Stimulated activated CD4-positive, alpha-beta T cell treated with anti-CD3 and anti-CD28 coated beads, Interleukin-1b, Interleukin-23, amount 100 ng/mL, for 1 hour (primary cell): Measurements from ENCODE around the gene IFI27L1.
"Not testable (repeated sequence)": the region's sequence is repeated elsewhere in the genome, so short reads cannot be mapped to it uniquely, and the experiment has no call there.

Source experiments
- DNase-seq, 2 donors: peaks; one replicate each; pipeline ENCODE4 v3.0.0-alpha.2; 2020; ENCODE audit warnings: low read depth in 2 of 2

IFI27L1 gene

DNA sequence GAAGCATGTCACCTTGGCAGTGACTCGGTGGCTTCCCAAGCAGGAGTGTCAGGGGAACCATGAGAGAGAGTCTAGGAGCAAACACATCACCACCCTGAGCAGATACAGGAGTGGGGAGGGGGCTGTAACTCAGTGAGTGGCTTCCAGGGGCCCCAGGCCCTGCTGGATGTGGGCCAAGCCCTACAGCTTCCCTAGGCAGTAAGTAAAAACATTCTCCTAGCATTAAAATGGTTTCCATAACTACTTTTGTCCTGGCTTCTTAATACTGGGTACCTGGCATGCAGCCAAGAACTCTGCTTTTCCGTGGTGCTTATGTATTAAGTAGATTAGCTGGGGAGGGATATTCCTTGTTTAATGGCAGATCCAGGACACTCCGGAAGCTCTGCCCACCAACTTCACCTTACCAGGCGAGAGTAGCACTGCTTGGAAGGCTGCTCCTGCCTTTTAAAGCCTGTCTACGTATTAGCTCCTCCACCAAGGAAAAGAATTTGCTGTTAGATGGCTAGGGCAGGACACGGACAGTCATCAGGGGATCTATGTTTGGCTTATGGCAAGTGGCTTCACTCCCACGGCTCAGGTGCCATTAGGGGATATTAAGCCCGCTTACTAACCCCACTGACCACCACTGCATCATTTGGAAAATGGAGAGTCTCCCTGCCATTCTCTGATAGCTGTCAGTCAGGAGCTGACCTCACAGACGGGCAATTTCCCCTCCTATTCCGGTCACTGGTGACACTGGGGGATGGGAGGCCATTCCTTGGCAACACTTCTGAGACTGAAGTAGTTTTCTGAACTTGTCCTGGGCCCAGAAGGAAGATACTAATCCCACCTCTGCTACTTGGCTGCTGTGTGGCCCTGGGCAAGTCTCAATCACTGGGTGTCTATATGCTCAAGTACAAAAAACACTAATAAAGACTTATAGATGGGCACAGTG lies 32.2 kb upstream of the IFI27L1 start:
- no peak for DNase-seq

DNA sequence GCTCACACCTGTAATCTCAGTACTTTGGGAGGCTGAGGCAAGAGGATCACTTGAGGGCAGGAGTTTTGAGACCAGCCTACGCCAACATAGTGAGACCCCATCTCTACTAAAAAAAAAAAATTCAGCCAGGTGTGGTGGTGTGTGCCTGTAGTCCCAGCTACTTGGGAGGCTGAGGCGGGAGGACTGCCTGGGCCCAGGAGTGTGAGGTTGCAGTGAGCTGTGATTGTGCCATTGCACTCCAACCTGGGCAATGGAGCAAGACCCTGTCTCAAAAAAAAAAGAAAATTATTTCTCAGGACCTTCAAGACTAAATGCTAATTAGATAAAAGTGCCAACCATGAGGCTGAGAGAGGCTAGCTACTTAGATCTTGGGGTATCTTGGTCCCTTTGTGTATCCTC lies 31.5 kb upstream of the IFI27L1 start:
- no peak for DNase-seq

- DNase-seq, result no peak
Observed at GRCh38 chr14:94050231-94050880, 30.8 kb upstream of the IFI27L1 start.

DNA sequence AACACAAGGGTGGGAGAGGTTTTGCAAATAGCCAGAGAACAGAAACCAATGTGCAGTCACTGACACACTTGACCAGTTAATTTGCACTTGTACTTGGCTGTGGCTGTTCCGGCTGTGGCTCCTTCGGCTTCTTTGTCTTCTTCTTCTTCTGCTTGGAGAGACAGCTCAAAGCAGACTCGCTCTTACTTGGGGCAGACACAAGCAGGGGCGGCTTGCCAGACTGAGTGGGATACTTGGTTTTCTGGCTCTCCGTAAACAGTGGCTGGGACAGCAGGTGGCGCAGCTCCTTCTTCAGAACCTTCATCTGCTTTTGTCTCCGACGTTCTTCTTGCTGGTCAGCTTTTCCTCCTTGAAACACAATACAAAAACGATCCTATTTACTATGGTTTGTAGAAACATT lies 30.0 kb upstream of the IFI27L1 start:
- DNase-seq, result no peak

DNA sequence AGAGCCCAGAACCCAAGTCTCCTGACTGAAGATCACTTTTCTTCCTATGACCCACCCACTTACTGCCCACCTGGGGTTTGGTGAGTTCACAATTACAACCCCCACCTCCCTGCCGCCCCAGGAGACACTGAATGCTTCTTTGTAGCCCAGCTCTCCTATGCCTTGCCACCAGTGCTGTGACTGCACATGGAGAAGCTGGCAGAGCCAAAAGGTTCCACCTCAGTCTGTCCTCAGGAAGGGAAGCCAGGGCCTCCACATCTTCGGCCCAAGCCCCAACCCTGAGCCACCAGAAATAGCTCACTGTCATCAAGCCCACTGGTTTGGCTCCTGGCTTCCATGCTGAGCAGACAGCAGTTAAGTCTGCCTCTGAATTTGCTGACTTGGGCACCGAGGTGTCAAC lies 29.3 kb upstream of the IFI27L1 start:
- DNase-seq, result no peak

DNA sequence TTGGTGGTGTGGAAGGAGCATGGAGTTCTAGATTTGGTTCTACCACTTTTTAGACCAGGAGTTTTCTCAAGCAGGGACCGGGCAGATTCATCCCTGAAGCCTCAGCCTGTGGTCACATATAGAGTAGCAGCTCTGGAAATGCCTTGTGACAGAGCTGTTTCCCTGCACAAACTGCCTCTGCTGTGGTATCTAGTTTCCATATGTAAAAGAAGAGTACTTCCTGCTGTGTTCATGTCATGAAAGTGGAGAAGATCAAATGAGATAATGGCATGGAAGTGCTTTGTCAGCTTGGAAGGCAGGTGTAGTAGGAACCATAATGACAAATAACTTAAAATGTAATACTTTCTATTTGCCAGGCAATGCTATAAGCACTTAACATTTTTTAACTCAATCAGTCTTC lies 28.9 kb upstream of the IFI27L1 start:
- no peak for DNase-seq

DNA sequence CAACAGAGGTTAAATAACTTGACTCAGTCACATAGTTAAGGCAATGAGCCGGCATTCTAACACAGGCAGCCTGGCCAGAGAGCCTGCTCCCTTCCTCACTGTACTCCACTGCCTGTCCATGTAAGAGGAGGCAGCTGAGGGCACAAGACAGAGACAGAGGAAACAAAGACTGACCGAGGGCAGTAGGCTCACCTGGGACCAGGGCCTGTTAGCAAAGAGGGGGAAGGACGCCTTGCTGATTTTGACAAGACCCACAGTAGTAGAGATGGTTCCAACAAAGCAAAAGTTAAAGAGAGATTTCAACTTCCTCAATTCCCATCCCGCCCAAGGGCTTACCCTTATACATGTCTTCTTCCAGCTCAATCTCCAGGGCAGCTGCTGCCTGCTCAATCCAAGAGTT lies 28.4 kb upstream of the IFI27L1 start:
- DNase-seq, result no peak

- no peak for DNase-seq
Observed at GRCh38 chr14:94054401-94054800, 26.7 kb upstream of the IFI27L1 start.

GRCh38 chr14:94054936-94055335 lies 26.2 kb upstream of the IFI27L1 start:
- DNase-seq, result no peak

DNA sequence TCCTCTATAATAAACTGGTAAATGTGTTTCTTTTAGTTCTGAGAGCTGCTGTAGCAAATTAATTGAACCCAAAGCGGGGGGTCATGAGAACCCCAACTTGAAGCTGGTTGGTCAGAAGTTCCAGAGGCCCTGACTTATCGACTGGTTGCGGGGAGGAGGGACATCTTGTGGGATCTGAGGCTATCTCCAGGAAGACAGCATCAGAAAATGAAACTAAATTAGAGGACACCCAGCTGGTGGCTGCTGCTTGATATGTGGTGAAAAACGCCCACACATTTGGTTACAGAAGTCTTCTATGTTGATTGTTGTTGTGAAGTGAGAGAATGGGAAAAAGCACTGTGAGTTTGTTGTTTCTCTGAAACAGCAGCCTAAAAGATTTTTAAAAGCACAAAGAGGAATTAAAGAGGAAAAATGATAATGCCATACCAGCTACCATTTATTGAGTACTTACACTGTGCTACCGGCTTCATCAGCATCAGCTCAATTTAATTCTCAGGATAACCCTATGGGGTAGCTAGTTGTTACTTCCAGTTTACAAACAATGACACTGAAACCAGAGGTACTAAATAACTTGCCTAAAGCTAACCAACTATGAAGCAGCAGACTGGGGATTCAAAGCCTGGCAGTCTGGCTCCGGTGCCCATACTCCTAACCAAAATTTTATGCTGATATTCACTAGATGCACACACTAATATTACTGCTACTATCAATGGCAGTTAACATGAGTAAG lies 24.4 kb upstream of the IFI27L1 start:
- DNase-seq, result no peak

DNA sequence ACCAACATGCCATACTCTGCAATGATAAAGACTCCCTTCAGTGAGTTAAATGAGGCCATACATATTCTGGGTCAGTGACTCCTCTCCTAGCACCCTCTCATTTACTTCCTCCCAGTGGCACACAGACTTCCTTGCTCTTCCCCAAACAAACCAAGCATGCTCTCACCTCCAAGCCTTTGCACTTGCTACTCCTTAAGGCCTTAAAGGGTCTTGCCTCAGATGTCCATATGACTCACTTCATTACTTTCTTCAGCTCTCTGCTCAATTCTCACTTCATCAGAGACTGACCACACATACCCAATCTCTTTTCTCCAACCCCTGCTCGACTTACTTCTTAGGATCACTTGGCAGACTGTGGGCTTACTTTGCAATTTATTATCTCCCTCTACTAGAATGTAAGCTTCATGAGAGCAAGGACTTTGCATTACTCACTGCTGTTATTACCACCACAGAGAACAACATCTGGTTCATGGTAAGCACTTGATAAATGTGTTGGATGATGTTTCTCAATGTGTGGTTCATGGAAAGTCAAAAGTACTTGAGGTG lies 22.9 kb upstream of the IFI27L1 start:
- no peak for DNase-seq

GRCh38 chr14:94058674-94059138 lies 22.4 kb upstream of the IFI27L1 start:
- DNase-seq, result no peak

DNA sequence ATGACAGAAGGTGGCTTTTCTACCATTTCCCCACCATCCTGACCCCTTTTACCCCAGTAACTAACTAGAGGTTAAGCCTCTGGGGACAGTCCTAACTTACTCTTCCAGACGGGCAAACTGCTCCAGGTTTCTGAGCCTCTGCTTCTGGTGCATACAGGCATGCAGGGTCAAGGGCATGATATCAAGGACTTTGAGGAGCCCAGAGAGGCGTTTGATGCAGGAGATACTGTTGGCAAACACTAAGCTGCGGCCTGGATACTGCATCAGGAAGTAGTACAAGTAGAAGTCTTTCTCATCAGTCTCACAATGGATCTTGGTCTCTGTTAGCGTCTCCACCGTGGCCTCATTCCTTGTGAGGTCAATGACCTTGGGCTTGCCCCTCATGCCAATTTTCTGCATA lies 21.1 kb upstream of the IFI27L1 start:
- no peak for DNase-seq

DNA sequence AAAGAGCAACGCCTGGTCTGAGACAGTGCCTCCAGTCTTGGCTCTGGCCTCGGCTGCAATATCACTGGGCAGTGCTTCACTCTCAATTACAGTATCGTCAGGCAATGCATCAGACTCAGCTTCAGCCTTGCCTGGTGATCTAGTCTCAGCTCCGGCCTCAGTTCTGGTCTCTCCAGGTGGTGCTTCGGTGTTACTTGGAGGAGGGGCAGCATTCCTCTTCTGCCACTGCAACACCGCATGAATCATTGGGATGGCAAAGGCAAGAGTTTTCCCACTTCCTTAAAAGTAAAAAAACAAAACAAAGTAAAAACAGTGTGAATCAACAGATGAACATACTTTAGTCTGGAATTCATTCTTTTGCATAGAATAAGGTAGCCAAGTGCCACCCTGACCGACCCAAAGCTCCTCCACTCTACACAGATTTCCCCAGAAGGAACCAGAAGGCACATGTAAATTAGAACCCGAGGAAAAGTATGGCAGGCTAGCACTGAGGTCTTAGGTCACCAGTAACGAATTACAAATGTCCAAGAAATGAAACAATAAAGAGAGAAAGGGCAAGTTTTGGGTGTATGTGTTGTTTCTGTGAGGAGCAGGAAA lies 18.7 kb upstream of the IFI27L1 start:
- no peak for DNase-seq

- no peak for DNase-seq
Observed at GRCh38 chr14:94066089-94066676, 14.9 kb upstream of the IFI27L1 start.

DNA sequence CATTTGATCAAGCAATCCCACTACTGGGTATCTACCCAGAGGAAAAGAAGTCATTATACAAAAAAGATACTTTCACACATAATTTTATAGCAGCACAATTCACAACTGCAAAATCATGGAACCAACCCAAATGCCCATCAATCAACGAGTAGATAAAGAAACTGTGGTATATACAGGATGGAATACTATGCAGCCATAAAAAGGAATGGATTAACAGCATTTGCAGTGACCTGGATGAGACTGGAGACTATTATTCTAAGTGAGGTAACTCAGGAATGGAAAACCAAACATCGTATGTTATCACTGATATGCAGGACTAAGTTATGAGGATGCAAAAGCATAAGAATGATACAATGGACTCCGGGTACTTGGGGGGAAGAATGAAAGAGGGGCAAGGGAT lies 9.0 kb upstream of the IFI27L1 start:
- DNase-seq, result not testable (repeated sequence)

GRCh38 chr14:94074534-94074933 lies 6.6 kb upstream of the IFI27L1 start:
- no peak for DNase-seq

GRCh38 chr14:94075008-94075407 lies 6.1 kb upstream of the IFI27L1 start:
- DNase-seq, result no peak

DNA sequence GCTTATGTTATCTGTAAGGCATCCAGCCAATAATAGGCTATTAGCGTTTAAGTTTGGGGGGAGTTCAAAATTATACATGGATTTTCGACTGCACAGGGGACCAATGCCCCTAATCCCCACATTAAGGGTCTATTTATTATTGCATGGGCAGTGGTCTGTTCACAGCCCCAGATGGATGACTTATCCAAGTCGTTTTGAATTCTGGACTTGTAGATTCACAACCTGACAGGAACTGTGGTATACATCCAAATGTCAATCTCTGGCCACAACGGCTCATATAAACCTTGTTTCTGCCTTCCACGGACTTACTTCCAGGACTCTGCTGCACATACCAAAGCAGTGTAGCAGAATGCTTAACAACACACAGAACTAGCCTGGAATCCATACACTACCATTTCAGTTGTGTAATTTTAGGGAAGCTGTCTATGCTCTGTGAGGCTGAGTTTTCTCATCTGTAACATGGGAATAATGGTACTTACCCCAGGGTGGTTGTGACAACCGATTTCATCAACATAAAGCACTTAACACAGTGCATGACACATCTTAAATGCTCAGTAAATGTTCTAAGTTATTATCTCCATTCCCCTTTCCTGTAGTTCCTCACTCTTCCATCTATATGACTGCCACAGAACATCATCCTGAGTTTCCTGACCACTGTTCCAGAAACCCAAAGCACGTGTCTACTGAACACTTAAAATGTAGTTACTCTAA lies 3.8 kb upstream of the IFI27L1 start:
- no peak for DNase-seq

GRCh38 chr14:94077823-94078222 lies 3.3 kb upstream of the IFI27L1 start:
- DNase-seq, result no peak
